ENCODE results near the gene ATXN7L1. TPM values are rescaled to one million over a fixed set of nuclear protein-coding genes. Genes with fewer than 3 reads are reported as not detected.
"Not testable (repeated sequence)": the region's sequence is repeated elsewhere in the genome, so short reads cannot be mapped to it uniquely, and the experiment has no call there.

ATXN7L1 gene
- total RNA-seq, 1 donor from 2014 or later, result 5.5 TPM

DNA sequence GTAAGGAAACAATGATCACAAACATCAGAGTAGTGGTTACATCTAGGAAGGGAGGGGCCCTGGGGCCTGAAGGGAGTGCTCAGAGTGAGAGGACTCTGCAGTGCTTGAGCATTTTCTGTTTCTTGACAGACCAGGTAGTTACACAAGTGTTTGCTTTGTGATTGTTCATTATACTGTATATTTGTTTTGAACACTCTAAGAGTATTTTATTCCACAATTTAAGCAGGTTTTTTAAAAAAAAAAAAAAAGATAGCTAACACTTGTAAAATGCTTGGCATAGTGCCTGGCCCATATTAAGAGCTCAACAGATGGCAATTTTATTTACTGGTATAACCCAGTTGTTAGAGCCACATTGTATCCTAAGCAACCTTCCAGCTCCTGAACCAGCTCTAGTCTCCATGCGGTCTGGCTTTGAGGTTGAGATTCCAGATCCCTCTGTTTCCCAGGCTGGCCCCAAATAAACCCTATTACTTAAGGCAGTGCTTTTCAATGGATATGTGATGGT lies 20.1 kb upstream of the ATXN7L1 start:
- no peak for DNase-seq (ENCODE audit: low spot score)
- intact Hi-C loops (cut with DNase I), result no loop called here

DNA sequence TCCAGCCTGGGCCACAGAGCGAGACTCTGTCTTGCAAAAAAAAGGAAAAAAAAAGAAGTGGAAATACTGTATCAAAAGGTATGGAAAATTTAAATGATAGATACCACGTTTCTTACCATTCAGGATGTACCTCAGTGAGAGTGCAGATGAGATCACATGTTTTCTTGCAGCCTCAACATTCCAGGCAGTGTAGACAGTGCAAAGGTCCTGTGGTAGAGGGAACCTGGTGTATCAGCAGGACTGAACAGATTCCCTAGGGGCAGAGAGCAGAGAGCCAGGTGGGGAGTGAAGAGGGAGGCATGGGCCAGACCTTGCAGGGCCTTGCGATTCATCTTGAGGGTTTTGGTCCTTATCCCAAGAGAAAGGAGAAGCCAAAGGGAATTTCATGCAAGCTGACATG lies 17.7 kb upstream of the ATXN7L1 start:
- intact Hi-C loops (cut with DNase I), result no loop called here
- no peak for DNase-seq (ENCODE audit: low spot score)

GRCh38 chr7:105892387-105892786 lies 16.0 kb upstream of the ATXN7L1 start:
- DNase-seq (ENCODE audit: low spot score), result no peak
- intact Hi-C loops (cut with DNase I), result no loop called here

DNA sequence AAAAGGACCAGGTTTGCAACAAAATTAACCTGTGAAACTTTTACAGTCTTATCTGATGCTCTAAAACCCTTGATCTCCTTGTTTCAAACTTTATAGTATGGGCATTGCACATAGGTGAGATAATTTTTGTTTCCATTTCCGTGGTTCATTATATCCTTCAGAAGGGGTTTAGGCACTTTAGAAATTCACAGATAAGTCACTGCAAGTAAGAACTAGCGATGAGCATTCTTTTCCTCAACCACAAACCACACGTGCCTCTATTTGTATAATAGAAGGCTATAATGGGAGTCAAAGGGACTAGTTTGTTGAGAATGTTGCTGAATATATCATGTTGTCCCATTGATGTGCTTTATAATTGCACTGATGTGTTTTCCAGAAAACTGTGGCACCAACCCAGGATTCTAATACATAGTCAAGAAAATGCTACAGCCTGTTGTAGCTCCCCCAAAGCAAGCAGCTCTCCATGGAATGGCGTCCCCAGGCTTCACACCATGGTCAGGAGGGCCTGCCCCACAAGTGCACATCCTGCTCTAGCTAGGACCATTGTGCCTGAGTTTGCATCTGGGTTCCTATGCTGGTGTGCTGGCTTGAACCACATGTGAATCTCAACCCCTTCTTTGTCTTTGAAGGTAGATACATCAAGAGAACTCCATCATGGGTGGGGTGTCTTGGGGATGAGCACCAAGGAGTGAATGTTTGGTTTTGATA lies 14.0 kb upstream of the ATXN7L1 start:
- intact Hi-C loops (cut with DNase I), result no loop called here

GRCh38 chr7:105887569-105888189 lies 11.3 kb upstream of the ATXN7L1 start:
- DNase-seq (ENCODE audit: low spot score), result no peak
- intact Hi-C loops (cut with DNase I), result no loop called here

More for the DNA sequence above, 14.0 kb upstream of the ATXN7L1 start:
- DNase-seq (ENCODE audit: low spot score), result no peak

- DNase-seq (ENCODE audit: low spot score), result no peak
- intact Hi-C loops (cut with DNase I), result no loop called here
These were observed 10.4 kb upstream of the ATXN7L1 start for GRCh38 chr7:105886776-105887175.

DNA sequence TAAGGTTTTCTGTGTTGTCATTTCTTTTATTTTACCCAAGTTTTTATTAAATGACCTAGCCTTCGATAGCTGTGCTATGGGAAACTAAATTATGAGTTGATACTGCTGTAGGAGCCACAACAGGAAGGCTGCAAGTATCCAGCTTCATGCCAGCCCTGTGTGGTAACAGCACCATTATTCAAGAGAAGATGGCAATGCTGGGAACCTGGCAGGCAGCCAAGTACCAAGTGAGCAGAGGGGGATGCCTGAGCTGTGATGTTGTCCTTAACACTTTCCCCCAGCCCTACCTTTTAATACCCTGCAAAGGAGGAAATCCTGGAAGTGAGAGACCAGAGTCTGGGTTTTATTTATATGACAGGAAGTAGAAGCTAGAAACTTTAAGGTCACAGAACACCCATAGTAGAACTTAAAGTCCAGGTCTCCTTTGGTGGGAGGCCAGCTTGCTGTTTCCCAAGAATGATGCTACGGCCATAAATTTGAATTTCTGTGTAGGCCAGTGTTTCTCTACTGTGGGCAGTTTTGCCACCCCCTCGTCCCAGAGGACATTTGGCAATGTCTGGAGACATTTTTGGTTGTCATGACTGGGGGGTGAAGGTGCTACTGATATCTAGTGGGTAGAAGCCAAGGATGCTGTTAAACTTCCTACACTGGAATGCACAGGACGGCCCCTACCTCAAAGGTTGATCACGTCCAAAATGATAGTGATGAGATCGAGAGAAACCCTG lies 9.2 kb upstream of the ATXN7L1 start:
- intact Hi-C loops (cut with DNase I), result no loop called here
- no peak for DNase-seq (ENCODE audit: low spot score)

- intact Hi-C loops (cut with DNase I), result not testable (repeated sequence)
These were observed 6.8 kb upstream of the ATXN7L1 start for GRCh38 chr7:105883179-105883578.

GRCh38 chr7:105881439-105881838 lies 5.0 kb upstream of the ATXN7L1 start:
- no peak for DNase-seq (ENCODE audit: low spot score)
- intact Hi-C loops (cut with DNase I), result no loop called here

More at GRCh38 chr7:105883179-105883578, 6.8 kb upstream of the ATXN7L1 start:
- DNase-seq (ENCODE audit: low spot score), result not testable (repeated sequence)

- intact Hi-C loops (cut with DNase I), result no loop called here
- no peak for DNase-seq (ENCODE audit: low spot score)
These were observed 4.4 kb upstream of the ATXN7L1 start for GRCh38 chr7:105880571-105881330.

- intact Hi-C loops (cut with DNase I), result loop anchor here (5.0 to 10.0 kb wide), 3 partner anchors 105 to 225 kb away; no protein-coding TSS in a partner anchor
- DNase-seq (ENCODE audit: low spot score), result no peak
These were observed 3.4 kb upstream of the ATXN7L1 start for GRCh38 chr7:105879782-105880181.

- intact Hi-C loops (cut with DNase I), result loop anchor here (5.0 to 10.0 kb wide), 3 partner anchors 104 to 224 kb away; no protein-coding TSS in a partner anchor
- no peak for DNase-seq (ENCODE audit: low spot score)
These were observed 2.6 kb upstream of the ATXN7L1 start for GRCh38 chr7:105878746-105879605.

DNA sequence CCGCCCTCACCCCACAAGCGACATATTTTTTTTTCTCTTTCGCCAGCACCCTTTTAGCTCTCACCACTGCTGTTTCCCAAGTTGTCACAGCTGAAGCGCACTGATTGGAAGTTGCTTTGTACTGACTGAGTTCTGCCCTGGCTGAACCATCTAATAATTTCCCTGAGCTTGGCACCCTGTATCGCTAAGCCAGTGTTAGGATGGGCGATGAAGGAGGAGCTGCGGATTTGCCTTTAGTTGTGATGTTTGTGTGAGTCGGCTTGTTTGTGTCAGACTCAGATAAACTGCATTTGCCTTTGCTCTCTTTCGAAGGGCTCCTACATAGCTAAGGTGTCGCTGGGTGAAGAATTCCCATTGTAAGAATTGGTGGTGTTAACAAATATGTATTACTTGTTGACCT lies 1.3 kb upstream of the ATXN7L1 start:
- intact Hi-C loops (cut with DNase I), result loop anchor here (5.0 to 10.0 kb wide), 3 partner anchors 103 to 223 kb away; no protein-coding TSS in a partner anchor
- no peak for DNase-seq (ENCODE audit: low spot score)

DNA sequence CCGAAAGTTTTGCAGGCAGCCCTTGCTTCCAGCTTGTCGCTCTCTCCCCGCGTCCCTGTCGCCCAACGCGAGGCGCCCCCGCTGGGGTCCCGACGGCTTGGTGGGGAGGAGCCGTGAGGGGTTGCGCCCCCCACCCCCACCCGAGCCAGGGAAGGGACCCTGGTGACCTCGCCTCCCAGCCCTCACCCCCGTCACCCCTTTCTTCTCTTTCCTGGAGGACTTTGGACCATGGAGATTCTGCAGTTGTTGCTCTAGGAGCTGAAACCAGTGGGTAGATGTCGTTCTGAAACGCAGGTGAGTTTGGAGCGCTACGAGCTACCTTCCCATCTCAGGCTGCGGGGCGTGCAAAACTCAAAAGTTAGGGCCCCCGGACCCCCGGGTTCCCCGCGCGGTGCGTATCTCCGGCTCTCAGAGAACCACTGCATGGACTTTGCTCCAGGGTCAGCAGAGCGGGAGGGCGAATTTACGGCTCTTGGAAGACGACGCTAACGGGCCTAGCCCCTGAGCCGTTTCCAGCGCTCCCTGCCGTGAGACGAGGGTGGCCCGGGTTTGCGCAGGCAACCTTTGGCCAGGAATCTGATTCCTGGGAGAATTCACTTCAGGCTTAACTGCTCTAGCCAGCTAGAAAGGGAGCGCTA lies 684 bp upstream of the ATXN7L1 start:
- intact Hi-C loops (cut with DNase I), result loop anchor here (5.0 to 10.0 kb wide), 3 partner anchors 102 to 222 kb away; no protein-coding TSS in a partner anchor

GRCh38 chr7:105875505-105875904 lies 894 bp downstream of the ATXN7L1 start:
- DNase-seq (ENCODE audit: low spot score), result no peak
- intact Hi-C loops (cut with DNase I), result loop anchor here (5.0 to 10.0 kb wide), 3 partner anchors 101 to 221 kb away; no protein-coding TSS in a partner anchor

More for the DNA sequence above, 684 bp upstream of the ATXN7L1 start:
- no peak for DNase-seq (ENCODE audit: low spot score)

- intact Hi-C loops (cut with DNase I), result loop anchor here (10.0 kb wide), 2 partner anchors 99 to 219 kb away; no protein-coding TSS in a partner anchor
- no peak for DNase-seq (ENCODE audit: low spot score)
These were observed 2.3 kb downstream of the ATXN7L1 start for GRCh38 chr7:105874055-105874454.

DNA sequence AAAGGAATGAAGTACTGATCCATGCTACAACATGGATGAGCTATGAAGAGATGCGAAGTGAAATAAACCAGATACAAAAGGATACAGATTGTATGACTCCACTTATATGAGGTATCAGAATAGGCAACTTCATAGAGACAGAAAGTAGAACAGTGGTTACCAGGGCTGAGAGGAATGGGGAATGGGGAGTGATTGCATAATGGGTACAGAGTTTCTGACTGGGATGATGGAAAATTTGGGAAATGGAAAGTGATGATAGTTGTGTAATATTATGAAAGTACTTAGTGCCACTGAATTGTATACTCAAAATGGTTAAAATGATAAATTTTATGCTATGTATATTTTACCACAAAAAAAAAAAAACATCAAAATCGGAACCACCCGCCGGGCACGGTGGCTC lies 3.9 kb downstream of the ATXN7L1 start:
- DNase-seq (ENCODE audit: low spot score), result no peak
- intact Hi-C loops (cut with DNase I), result loop anchor here (10.0 kb wide), 2 partner anchors 98 to 218 kb away; no protein-coding TSS in a partner anchor

DNA sequence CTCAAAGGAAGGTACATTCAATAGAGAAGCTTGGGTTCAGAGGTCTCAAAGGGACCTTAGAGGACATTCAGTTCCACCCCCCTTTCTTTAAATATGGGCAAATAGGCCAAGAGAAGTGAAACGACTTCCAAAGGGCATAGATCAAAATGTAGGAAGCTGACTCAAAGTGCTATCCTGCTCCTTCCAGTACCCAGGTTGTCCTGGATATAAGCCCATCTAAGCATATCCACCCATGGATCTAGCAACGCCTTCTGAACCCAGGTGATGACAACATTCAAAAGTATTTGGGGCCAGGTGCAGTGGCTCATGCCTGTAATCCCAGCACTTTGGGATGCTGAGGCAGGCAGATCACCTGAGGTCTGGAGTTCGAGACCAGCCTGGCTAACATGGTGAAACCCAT lies 5.3 kb downstream of the ATXN7L1 start:
- DNase-seq (ENCODE audit: low spot score), result no peak

More for the DNA sequence above, 5.3 kb downstream of the ATXN7L1 start:
- intact Hi-C loops (cut with DNase I), result loop anchor here (10.0 kb wide), 2 partner anchors 96 to 216 kb away; no protein-coding TSS in a partner anchor

Measured in cardiac septum (tissue), 1 donor.